ENCODE results near the gene ANO6.

- TF ChIP-seq POLR2A (IDR thresholded peaks at IDR 0.05): no peak
- TF ChIP-seq, protein P1, sequence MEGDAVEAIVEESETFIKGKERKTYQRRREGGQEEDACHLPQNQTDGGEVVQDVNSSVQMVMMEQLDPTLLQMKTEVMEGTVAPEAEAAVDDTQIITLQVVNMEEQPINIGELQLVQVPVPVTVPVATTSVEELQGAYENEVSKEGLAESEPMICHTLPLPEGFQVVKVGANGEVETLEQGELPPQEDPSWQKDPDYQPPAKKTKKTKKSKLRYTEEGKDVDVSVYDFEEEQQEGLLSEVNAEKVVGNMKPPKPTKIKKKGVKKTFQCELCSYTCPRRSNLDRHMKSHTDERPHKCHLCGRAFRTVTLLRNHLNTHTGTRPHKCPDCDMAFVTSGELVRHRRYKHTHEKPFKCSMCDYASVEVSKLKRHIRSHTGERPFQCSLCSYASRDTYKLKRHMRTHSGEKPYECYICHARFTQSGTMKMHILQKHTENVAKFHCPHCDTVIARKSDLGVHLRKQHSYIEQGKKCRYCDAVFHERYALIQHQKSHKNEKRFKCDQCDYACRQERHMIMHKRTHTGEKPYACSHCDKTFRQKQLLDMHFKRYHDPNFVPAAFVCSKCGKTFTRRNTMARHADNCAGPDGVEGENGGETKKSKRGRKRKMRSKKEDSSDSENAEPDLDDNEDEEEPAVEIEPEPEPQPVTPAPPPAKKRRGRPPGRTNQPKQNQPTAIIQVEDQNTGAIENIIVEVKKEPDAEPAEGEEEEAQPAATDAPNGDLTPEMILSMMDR (IDR thresholded peaks at IDR 0.05): no peak
These were observed 55.1 kb downstream of the ANO6 start for GRCh38 chr12:45270951-45271350.
